Left renal pelvis (tissue), 4 donors: ENCODE measurements around the gene CLBA1. TPM values are rescaled to one million over a fixed set of nuclear protein-coding genes. Genes with fewer than 3 reads are reported as not detected.
"Not testable (repeated sequence)": the region's sequence is repeated elsewhere in the genome, so short reads cannot be mapped to it uniquely, and the experiment has no call there.

ENCODE experiments used
- DNase-seq, 4 donors: peaks; one replicate each; pipeline ENCODE4 v3.0.0-alpha.2; 2013; ENCODE audit warnings: low read depth in 4 of 4, low spot score in 3 of 4
- polyA plus RNA-seq, 4 donors: library from polyadenylated mRNA; unstranded; fragments of 120-200 nt; gene quantifications; one replicate each; pipeline ENCODE4 v1.2.1, GENCODE V29; 2013; ENCODE audit not compliant: insufficient read length in 4 of 4

The CLBA1 gene
- 10 to 100 TPM in 3 of 4 donors, 1 to 10 TPM in 1; 7.2 to 30.3 (median 24.5) TPM for polyA plus RNA-seq

GRCh38 chr14:104985675-104986486 is at the start of gene CLBA1:
CLBA1 (plus strand) TSS chr14:104985788; CDS start chr14:104986432, 644 bp downstream.
- peak; percentile 68 to 85 (median 82) for DNase-seq

- DNase-seq: no peak
These were observed 49.6 kb upstream of the CLBA1 start for GRCh38 chr14:104935955-104936354.

GRCh38 chr14:104936361-104937155 is 49.0 kb upstream of the CLBA1 start:
- DNase-seq: no peak

- DNase-seq: no peak
These were observed 48.4 kb upstream of the CLBA1 start for GRCh38 chr14:104937161-104937560.

- DNase-seq: no peak
These were observed 47.8 kb upstream of the CLBA1 start for GRCh38 chr14:104937694-104938365.

- no peak for DNase-seq
These were observed 47.2 kb upstream of the CLBA1 start for GRCh38 chr14:104938436-104938835.

- no peak for DNase-seq
These were observed 46.6 kb upstream of the CLBA1 start for GRCh38 chr14:104938960-104939359.

- DNase-seq: no peak
These were observed 45.8 kb upstream of the CLBA1 start for GRCh38 chr14:104939666-104940410.

- no peak for DNase-seq
These were observed 45.0 kb upstream of the CLBA1 start for GRCh38 chr14:104940526-104941150.

GRCh38 chr14:104941508-104942365 is 43.9 kb upstream of the CLBA1 start:
- no peak for DNase-seq

- no peak for DNase-seq
These were observed 43.0 kb upstream of the CLBA1 start for GRCh38 chr14:104942586-104942985.

- not testable (repeated sequence) for DNase-seq
These were observed 42.2 kb upstream of the CLBA1 start for GRCh38 chr14:104943216-104944015.

- DNase-seq: not testable (repeated sequence)
These were observed 41.6 kb upstream of the CLBA1 start for GRCh38 chr14:104944016-104944308.

- not testable (repeated sequence) for DNase-seq
These were observed 41.0 kb upstream of the CLBA1 start for GRCh38 chr14:104944436-104945205.

- not testable (repeated sequence) for DNase-seq
These were observed 40.3 kb upstream of the CLBA1 start for GRCh38 chr14:104945266-104945665.

- not testable (repeated sequence) for DNase-seq
These were observed 39.3 kb upstream of the CLBA1 start for GRCh38 chr14:104945986-104946965.
